Jurkat, Clone E6-1 (cell line): ENCODE measurements around the gene WDFY4.

Source experiments
- DNase-seq: peaks from one replicate; pipeline ENCODE4 v3.0.0-alpha.2; 2011; ENCODE audit warnings: low read depth, low spot score
- H3K4me3 ChIP-seq: 2 replicates; pipeline ENCODE4 v1.5.1; 2011; ENCODE audit warnings: mild to moderate bottlenecking, low read length, control low read depth, moderate library complexity

WDFY4 gene

GRCh38 chr10:48765039-48765438 lies 80.4 kb downstream of the WDFY4 start:
- H3K4me3 ChIP-seq, result no peak overlapping the region
- no peak for DNase-seq

- no peak overlapping the region for H3K4me3 ChIP-seq
- DNase-seq, result no peak
These were observed 80.9 kb downstream of the WDFY4 start for GRCh38 chr10:48765527-48765926.

DNA sequence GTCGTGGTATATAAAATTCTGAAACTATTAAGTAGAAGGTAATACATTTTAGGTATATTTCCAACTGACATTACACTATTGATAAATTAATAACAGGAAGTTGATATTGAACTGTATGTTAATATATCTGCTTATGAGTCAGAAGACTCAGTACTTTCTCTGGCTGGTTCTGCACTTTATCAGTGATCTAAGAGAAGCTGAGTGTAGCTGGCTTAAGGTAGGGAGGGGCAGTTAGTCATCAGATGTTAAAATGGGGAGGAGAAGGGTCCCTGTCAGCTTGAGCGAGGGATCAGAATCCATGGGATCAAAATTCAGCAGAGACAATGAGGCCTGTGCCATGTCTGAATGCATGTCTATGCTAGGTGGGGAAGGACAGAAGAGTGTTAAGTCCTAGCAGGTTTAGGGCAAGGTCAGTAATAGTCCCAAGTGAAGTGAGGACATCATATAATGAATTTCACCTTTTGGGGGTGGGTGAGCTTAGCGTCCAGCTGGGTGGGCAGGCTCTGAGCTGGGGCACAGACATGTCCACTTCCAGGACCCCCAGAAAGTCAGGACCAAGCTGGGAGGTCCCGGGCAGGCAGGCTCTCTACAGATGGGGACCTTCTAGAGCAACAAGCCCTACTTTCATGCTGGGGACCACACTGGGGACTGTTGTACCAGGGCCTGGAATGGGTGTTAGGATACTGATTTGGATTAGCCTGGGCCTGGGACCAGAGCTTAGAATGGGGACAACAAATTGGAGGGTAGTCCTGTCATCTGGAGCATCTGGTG lies 82.9 kb downstream of the WDFY4 start:
- DNase-seq, result no peak
- no peak overlapping the region for H3K4me3 ChIP-seq

- DNase-seq, result no peak
- no peak overlapping the region for H3K4me3 ChIP-seq
These were observed 83.6 kb downstream of the WDFY4 start for GRCh38 chr10:48768144-48768766.

GRCh38 chr10:48768926-48769325 lies 84.3 kb downstream of the WDFY4 start:
- no peak overlapping the region for H3K4me3 ChIP-seq
- DNase-seq, result no peak

DNA sequence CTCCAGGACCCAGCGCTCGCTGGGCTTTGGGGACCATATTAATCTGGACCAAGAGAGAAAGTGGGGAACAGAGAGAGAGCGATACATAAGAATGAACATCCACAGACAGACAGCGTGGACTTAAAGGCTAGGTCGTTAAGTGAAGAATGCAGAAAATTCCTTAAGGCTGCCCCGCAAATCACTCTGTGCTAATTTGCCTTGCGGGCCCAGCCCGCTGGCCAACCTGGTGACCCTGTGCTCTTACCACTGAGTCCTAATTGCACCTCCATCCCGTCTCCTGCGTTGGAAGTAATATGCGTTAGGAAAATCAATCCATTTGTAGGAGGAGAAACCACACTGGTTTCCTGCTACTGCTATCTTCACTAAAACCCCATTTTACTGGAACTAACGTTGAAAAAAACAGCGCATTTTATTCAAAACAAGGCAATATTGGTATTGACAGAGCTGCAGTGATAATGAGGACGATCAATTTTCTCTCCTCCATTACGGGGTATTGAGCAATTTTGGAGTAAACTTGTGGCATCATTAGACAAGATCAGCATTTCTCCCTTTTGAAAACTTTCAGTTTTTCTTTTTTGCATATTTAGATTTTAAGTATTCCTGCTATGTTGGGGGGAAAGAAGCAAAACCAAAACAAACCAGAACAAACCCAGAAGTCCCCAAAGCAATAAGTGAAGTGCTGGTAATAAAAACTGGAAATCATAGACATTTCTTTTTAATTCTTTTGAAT lies 85.2 kb downstream of the WDFY4 start:
- no peak for DNase-seq
- no peak overlapping the region for H3K4me3 ChIP-seq

GRCh38 chr10:48770561-48771089 lies 86.0 kb downstream of the WDFY4 start:
- no peak overlapping the region for H3K4me3 ChIP-seq
- DNase-seq, result no peak

DNA sequence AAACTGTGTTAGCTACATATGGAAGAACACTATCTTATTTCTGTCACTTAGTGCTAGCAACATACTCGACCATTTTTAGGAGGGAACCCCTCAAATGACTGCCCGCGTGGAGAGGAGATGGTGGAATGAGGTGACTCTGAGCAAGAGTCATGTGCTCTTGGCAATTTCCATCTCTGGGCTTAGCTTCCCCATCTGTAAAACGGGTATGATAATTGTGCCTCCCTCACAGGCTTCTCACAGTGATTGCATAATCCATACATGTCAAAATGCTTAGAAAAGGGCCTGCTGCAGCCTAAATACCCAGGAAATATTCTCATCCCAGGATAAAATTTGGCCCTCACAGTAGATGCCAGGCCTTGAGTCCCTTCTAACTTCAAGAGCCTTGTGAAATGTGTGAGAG lies 86.6 kb downstream of the WDFY4 start:
- no peak for DNase-seq
- H3K4me3 ChIP-seq, result no peak overlapping the region

DNA sequence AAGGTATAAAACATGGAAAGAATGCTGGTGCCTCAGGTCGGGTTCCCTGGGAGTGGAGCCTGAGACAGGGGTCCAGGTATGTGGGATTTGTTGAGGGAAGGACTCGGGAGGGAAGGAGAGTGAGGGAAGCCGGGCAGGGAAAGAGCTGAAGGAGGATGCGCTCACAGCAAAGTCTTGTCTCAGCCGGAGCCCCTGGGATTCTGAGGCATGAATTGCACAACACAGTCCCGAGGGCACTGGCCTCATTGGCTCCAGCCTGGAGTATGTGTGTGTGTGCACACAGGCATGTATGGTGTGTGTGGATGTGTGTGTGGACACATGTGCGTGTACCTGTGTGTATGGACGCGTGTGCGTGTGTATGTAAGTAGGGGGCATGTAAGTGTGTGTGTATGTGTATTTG lies 87.4 kb downstream of the WDFY4 start:
- no peak overlapping the region for H3K4me3 ChIP-seq
- DNase-seq, result no peak

GRCh38 chr10:48773580-48773979 lies 88.9 kb downstream of the WDFY4 start:
- peak; percentile 6 for DNase-seq
- no peak overlapping the region for H3K4me3 ChIP-seq

DNA sequence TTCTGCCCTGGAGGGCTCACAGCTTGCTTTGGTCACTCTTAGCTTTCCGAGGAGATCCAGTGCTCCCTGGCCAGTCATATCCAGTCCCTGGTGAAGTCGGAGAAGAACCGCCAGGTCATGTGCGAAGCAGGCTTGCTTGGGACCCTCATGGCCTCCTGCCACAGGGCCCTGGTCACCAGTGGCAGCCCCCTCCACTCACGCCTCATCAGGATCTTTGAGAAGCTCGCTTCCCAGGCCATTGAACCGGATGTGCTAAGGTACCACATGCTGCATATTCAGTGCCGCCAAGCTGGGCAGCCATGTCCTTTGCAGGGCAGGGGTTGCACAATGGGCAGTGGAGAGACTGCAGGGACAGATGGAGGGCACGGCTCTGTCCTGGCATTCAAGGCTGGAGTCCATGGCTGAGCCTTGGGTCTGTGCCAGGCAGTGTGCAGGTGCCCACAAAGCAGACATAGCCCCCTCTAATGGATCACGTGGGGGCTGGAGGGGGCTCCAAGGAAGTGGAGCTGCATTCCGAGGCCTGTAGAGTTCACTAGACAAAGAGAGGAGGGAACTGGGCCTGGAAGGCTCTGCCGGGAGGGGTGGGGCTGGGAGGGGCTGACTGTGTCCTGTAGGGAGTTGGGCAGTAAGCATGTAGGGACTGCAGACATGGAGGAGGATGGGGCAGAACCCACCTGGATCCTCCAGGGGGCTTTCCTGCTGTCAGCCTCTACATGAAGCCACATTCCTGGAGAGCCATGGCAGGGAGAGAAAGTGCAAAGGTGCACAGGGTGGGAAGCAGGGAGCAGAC lies 89.9 kb downstream of the WDFY4 start:
- H3K4me3 ChIP-seq, result no peak overlapping the region
- DNase-seq, result no peak

DNA sequence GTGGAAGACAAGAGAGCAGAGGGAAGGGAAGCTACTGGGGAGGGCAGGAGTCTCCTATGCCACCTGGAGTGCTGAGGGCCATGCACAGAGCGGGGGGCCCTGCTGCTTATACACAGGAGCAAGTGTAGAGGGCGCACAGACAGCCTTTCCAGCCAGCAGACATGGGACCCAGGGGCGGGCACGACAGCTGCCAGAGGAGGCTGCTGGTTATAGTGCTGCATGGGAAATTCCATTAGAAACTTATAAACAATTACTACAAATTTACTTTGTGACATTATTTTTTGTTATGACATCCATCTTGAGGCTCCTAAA lies 90.5 kb downstream of the WDFY4 start:
- no peak for DNase-seq
- H3K4me3 ChIP-seq, result no peak overlapping the region

DNA sequence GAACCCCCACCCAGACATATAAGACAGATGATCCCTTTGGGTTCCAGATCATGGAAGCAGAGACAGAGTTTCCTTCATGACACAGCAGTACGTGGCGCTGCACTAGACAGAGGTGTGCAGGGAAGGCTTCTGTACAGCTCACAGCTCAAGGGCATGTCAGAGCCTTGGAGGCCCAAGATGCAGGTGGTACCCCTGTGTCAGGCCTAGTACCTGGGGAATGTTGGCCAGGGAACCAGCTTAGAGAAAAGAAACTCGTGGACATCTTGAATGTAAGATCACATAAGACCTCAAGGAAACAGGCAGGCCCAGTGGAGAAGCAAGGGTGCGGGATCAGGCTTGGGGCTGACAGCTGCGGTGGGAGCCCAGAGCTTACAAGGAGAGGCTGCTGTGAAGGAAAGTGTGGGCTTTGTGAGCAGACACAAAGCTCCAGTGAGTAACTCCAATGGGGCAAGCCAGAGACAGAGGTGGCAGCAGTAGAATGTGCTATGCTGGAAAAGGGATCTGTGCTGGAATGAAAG lies 91.4 kb downstream of the WDFY4 start:
- H3K4me3 ChIP-seq, result no peak overlapping the region
- DNase-seq, result no peak

DNA sequence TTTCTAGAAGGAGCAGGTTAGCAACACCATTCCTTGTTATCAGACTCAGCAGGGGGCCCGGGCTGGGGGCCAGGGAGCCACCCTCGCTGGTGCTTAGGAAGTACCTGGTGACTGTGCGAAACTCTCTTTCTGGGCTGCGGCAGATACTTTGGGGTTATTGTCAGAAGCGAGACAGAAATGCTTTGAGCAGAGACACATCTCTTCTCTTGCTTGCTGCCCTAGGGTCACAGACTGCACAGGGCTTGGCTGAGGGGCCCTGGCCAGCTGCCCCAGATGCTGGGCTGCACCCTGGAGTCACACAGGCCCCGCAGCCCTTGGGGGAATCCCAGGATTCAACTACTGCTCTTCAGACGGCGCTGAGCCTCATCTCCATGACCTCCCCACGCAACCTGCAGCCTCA lies 91.9 kb downstream of the WDFY4 start:
- no peak overlapping the region for H3K4me3 ChIP-seq
- no peak for DNase-seq

DNA sequence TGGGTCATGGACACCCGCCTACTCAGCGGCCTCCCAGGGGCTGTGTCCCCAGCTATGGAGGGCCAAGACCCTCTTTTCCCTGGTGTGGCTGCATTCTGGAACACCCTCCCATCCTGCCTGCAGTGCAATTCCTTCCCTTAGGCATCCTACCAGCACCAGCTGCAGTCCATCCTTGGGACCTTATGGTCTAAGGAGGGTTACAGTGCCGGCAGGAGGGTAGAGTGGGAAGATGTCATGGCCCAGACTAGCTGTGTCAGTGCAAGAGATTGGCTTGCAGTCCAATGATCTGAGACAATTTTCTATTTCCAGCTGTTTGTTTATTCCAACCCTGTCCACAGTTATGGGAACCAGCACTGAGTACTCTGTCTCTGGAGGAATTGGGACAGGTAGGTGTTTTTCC lies 92.4 kb downstream of the WDFY4 start:
- H3K4me3 ChIP-seq, result no peak overlapping the region
- DNase-seq, result no peak

DNA sequence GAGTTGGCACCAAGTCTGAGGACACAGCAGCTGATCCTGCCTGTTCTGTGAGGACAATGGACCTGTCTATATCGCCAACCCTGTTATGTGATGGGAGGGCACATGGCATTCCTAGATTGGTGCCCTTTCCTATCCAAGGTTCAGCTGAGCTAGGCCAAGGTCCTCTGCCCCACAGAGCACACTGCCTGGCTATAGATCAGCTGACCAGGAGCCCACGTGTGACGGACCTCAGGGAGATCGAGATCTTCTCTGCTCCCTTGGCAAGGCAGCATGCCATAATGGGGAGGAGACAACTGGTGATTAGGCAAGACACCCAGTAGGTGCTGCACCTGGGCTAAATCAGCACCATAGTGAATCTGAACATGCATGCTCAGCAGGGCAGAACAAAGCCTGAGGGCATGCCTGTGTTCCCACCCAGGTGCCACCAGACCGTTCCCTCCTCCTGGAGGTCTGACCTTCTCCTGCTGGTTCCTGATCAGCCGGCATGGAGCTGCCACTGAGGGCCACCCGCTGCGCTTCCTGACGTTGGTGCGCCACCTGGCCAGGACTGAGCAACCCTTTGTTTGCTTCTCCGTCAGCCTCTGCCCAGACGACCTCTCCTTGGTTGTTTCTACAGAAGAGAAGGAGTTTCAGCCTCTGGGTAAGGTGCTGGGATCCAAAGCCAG lies 93.7 kb downstream of the WDFY4 start:
- DNase-seq, result no peak
- no peak overlapping the region for H3K4me3 ChIP-seq

DNA sequence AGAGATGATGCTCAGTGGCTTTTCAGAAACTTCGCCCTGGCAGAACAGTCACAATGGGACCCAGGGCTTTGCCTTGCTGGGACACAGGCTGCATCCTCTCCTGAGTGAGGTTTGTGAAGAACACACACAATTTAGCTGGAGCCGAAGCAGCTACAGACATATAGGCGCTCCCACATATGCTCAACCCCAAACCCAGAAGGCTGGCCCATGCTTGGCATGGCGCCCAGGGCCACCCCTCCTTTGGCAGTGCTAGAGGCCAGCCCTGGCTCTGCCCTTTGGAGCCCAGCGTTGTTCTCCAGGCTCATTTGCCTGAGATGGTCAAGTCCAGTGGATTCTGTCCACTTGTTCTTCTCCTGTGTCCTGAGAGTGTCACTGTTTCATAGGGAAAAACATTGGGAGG lies 94.4 kb downstream of the WDFY4 start:
- no peak overlapping the region for H3K4me3 ChIP-seq
- no peak for DNase-seq

- DNase-seq, result no peak
- H3K4me3 ChIP-seq, result no peak overlapping the region
These were observed 95.0 kb downstream of the WDFY4 start for GRCh38 chr10:48779546-48780152.
